Activated CD4-positive, alpha-beta T cell treated with anti-CD3 and anti-CD28 coated beads for 36 hours (primary cell): Measurements from ENCODE around the gene TNFAIP8. TPM values are rescaled to one million over a fixed set of nuclear protein-coding genes. Genes with fewer than 3 reads are reported as not detected.
A peak's percentile ranks its signal among the peaks of the same experiment; 100 is the strongest.

ENCODE experiments used
- ATAC-seq: fragments of 200-7000 bp; cut with Tn5 transposase; one replicate; pipeline ENCODE4 v1.10.0; 2021; ENCODE audit warnings: mild to moderate bottlenecking, moderate library complexity
- CTCF ChIA-PET: fragments of 350-600 bp; sonication (Branson Sonifier 250); formaldehyde crosslinking; loops from one replicate; lab custom pipeline; 2021; ENCODE audit warnings: antibody characterized with exemption; lab: Charles Lee
- POLR2A ChIA-PET: fragments of 350-600 bp; sonication (Branson Sonifier 250); formaldehyde crosslinking; loops from one replicate; lab custom pipeline; 2021; ENCODE audit warnings: antibody characterized with exemption, inconsistent platforms; lab: Charles Lee
- DNase-seq: peaks from one replicate; pipeline ENCODE4 v3.0.0-alpha.2; 2020
- H3K27ac Mint-ChIP-seq: one replicate; pipeline ENCODE4 v1.8.0; 2021; ENCODE audit warnings: mixed read lengths
- H3K27me3 Mint-ChIP-seq: one replicate; pipeline ENCODE4 v1.8.0; 2021; ENCODE audit warnings: mixed read lengths
- H3K36me3 Mint-ChIP-seq: one replicate; pipeline ENCODE4 v1.8.0; 2021; ENCODE audit warnings: low read depth, mixed read lengths
- H3K4me1 Mint-ChIP-seq: one replicate; pipeline ENCODE4 v1.8.0; 2021; ENCODE audit warnings: mixed read lengths
- H3K4me3 Mint-ChIP-seq: one replicate; pipeline ENCODE4 v1.8.0; 2021; ENCODE audit warnings: mild to moderate bottlenecking, moderate library complexity, mixed read lengths
- H3K9me3 Mint-ChIP-seq: one replicate; pipeline ENCODE4 v1.8.0; 2021; ENCODE audit warnings: low read depth, mixed read lengths
- intact Hi-C, 2 experiments: fragments of 100-400 bp; cut with DNase I in 1 of 2; cut with micrococcal nuclease in 1 of 2; formaldehyde crosslinking; loops; one replicate each; pipeline versions ENCODE4 v1.14.2 to v1.15.1; 2022 to 2024; cut with DNase I, micrococcal nuclease
- total RNA-seq, 2 experiments: library from RNA; stranded (reverse); gene quantifications; one replicate each; pipeline ENCODE4 v1.2.3, GENCODE V29; 2021

The TNFAIP8 gene
- total RNA-seq, 2 experiments from 2014 or later = 166 to 171 TPM

DNA sequence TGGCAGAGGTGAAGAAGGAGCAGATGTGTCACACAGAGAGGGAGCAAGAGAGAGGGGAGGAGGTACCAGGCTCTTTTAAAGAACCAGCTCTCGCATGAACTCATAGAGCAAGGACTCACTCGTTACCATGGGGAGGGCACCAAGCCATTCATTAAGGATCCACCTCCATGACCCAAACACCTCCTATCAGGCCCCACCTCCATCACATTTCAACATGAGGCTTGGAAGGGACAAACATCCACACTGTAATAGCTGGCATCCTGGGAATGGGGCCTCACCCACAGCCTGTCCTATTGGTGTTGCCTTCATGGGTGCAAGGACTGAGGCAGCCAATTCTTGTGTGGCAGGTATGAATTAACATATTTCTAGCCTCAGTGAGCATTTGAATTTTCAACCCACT, 11.6 kb upstream of the TNFAIP8 start:
- ATAC-seq = peak; percentile 18
- ChIA-PET CTCF (interaction anchor here (0.6 to 6.0 kb wide), 15 partner anchors 10 to 92 kb away, joined by 3 to 38 read pairs (median 4); partner anchors contain the start of gene TNFAIP8), POLR2A (interaction anchor here (0.6 to 2.2 kb wide), 11 partner anchors 10 to 292 kb away, joined by 3 to 12 read pairs (median 3); partner anchors contain the start of gene TNFAIP8)
- Mint-ChIP-seq H3K27me3 (no peaks in the 10 kb centered on the region), H3K36me3 (peaks cover 53% of the 10 kb centered on the region), H3K4me1 (peaks cover 98% of the 10 kb centered on the region), H3K27ac (peak overlapping the region; percentile 96), H3K9me3 (no peaks in the 10 kb centered on the region), H3K4me3 (peak overlapping the region; percentile 48)
- no peak for DNase-seq
- intact Hi-C loops = loop anchor here (1.0 to 5.0 kb wide), 5 partner anchors 35 to 357 kb away; partner anchors contain the start of gene DTWD2 (in 1 of the 2)

DNA sequence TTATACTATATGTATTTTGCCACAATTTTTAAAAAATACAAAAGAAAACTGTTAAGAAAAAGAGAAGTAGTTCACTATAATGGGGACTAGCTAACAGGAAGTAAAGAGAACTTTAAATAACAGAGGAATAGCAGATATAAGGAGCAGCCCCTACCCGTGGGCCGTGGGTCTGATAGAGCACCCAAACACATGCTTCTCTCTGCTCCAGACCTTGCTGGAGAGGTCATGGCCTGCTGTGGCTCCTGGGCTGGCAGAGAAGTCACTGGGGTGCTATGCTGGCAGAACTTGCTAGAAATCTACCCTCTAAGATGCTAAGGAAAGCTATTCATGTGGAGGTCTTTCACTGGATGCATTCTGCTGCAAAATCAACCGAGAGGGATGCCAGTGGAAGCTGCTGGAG, 10.0 kb upstream of the TNFAIP8 start:
- CTCF ChIA-PET = interaction anchor here (0.7 to 3.5 kb wide), 9 partner anchors 11 to 358 kb away, joined by 3 to 16 read pairs (median 4); partner anchors contain the start of genes DTWD2 and TNFAIP8
- intact Hi-C loops = loop anchor here in 1 of 2 experiments (1.0 kb wide), 1 partner anchor 51 kb away; no protein-coding TSS in a partner anchor
- Mint-ChIP-seq H3K36me3 (peaks cover 52% of the 10 kb centered on the region), H3K27me3 (no peaks in the 10 kb centered on the region), H3K27ac (peak overlapping the region; percentile 86), H3K4me3 (peak overlapping the region; percentile 26), H3K9me3 (no peaks in the 10 kb centered on the region), H3K4me1 (peaks cover 98% of the 10 kb centered on the region)
- POLR2A ChIA-PET = interaction anchor here (0.7 to 1.5 kb wide), 8 partner anchors 10 to 30 kb away, joined by 3 to 8 read pairs (median 4); partner anchors contain the start of gene TNFAIP8
- ATAC-seq (no peak), DNase-seq (no peak)

DNA sequence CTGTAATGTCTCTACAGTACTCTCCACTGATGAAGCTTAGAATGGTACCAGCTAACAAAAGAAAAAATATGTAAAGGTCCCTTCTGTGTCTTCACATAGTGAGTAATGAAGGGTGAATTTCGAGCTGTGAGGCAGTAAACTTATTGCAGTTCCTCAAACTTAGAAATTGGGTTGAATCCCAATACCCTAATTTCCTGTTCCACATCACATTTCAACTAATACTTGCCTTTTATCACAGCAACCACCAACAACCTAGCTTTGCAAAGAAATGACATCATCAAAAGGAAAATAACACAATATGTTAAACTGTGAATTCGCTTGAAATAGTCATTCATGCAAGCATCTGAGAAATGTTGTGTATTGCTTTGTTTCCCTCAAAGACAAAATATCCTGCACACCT, 9.4 kb upstream of the TNFAIP8 start:
- Mint-ChIP-seq H3K27me3 (no peaks in the 10 kb centered on the region), H3K36me3 (peaks cover 52% of the 10 kb centered on the region), H3K27ac (peak overlapping the region; percentile 86), H3K4me3 (peak overlapping the region; percentile 26), H3K9me3 (no peaks in the 10 kb centered on the region), H3K4me1 (peaks cover 94% of the 10 kb centered on the region)
- ChIA-PET CTCF (interaction anchor here (0.7 to 3.5 kb wide), 13 partner anchors 11 to 358 kb away, joined by 3 to 16 read pairs (median 4); partner anchors contain the start of genes DTWD2 and TNFAIP8), POLR2A (interaction anchor here (0.7 to 1.5 kb wide), 10 partner anchors 9 to 77 kb away, joined by 3 to 8 read pairs (median 4); partner anchors contain the start of gene TNFAIP8)
- intact Hi-C loops = no loop called here
- ATAC-seq (peak; percentile 8), DNase-seq (no peak)

DNA sequence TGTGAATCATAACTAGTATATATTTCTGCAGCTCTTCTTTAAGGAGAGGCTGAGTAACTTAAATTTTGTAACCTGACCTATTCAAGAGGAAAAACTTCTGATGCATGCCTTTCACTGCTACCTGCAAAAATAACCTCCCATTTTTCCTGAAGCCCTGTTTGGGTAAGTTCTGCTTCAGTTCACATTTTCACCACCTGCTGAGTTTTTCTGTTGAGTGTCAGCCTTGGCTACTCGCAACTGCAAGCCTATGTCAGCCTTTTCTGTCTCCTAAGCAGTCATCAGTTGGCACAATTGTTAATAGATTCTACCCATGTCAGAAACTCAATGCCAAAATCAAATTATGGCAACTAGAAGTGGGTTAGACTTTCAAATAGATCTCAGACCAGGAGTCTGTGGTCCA, 8.2 kb upstream of the TNFAIP8 start:
- CTCF ChIA-PET = interaction anchor here (1.0 to 3.5 kb wide), 6 partner anchors 9 to 20 kb away, joined by 3 to 16 read pairs (median 5); partner anchors contain the start of gene TNFAIP8
- peak; percentile 5 for ATAC-seq
- POLR2A ChIA-PET = interaction anchor here (1.0 kb wide), 1 partner anchor 78 kb away, joined by 3 read pairs; no protein-coding TSS in a partner anchor
- H3K4me1 Mint-ChIP-seq = peaks cover 92% of the 10 kb centered on the region
- DNase-seq = no peak
- H3K4me3 Mint-ChIP-seq = peak overlapping the region; percentile 5
- intact Hi-C loops = loop anchor here in 1 of 2 experiments (1.0 kb wide), 1 partner anchor 8 kb away; no protein-coding TSS in a partner anchor
- H3K36me3 Mint-ChIP-seq = peaks cover 55% of the 10 kb centered on the region
- no peaks in the 10 kb centered on the region for H3K9me3 Mint-ChIP-seq
- H3K27me3 Mint-ChIP-seq = no peaks in the 10 kb centered on the region
- H3K27ac Mint-ChIP-seq = peak overlapping the region; percentile 86

DNA sequence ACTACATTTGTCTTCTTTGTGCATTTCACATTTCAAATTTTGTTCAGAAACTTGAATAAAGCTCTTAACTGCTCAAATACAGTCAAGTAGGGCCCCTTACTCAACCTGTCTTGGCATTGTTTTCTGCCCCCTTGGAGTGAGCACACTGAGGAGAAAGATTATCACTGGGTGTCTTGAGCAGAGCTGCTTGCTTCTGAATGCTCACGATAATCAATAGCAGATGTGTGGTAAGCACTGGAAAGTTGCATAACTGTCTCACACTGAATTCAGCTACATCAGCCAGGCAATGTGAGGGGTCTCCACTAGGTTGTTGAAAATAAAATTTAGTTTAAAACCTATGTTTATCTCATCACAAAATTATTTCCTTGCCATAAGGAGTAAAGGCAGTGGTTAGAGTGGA, 7.8 kb upstream of the TNFAIP8 start:
- no peaks in the 10 kb centered on the region for H3K27me3 Mint-ChIP-seq
- no peaks in the 10 kb centered on the region for H3K9me3 Mint-ChIP-seq
- ATAC-seq (no peak), DNase-seq (no peak)
- H3K4me3 Mint-ChIP-seq = no peak overlapping the region
- peaks cover 92% of the 10 kb centered on the region for H3K4me1 Mint-ChIP-seq
- intact Hi-C loops = loop anchor here in 1 of 2 experiments (1.0 kb wide), 1 partner anchor 7 kb away; no protein-coding TSS in a partner anchor
- POLR2A ChIA-PET = no interaction called here
- CTCF ChIA-PET = interaction anchor here (1.7 to 3.5 kb wide), 2 partner anchors 9 to 13 kb away, joined by 4 to 16 read pairs; partner anchors contain the start of gene TNFAIP8
- H3K36me3 Mint-ChIP-seq = peaks cover 58% of the 10 kb centered on the region
- peak overlapping the region; percentile 86 for H3K27ac Mint-ChIP-seq

DNA sequence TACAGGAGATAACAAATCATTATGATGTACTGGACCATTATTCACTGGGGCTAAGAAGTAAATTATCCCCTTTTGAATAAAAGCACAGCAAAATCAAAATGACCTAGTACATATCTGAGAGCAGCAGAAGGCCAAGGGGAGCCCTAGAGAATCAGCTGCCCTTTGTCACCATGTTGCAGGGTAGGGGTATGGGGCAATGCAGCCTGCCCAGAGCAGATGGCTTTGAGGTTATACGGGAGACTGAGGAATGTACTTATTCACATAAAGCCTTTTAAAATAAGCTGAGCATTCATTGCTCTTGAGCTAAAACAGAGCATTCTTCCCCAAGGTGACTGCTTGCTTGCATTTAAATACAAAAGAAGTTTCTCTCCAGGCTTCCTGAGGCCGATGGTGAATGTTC, 2.6 kb upstream of the TNFAIP8 start:
- DNase-seq (no peak), ATAC-seq (no peak)
- POLR2A ChIA-PET = interaction anchor here (0.5 to 1.0 kb wide), 4 partner anchors 10 to 367 kb away, joined by 3 to 5 read pairs (median 4); no protein-coding TSS in a partner anchor
- CTCF ChIA-PET = interaction anchor here (0.7 to 2.3 kb wide), 8 partner anchors 11 to 85 kb away, joined by 3 to 15 read pairs (median 3); no protein-coding TSS in a partner anchor
- intact Hi-C loops = no loop called here
- no peaks in the 10 kb centered on the region for H3K9me3 Mint-ChIP-seq
- no peaks in the 10 kb centered on the region for H3K27me3 Mint-ChIP-seq
- peaks cover 47% of the 10 kb centered on the region for H3K36me3 Mint-ChIP-seq
- peak overlapping the region; percentile 83 for H3K27ac Mint-ChIP-seq
- peak overlapping the region; percentile 98 for H3K4me3 Mint-ChIP-seq
- peaks cover 63% of the 10 kb centered on the region for H3K4me1 Mint-ChIP-seq

DNA sequence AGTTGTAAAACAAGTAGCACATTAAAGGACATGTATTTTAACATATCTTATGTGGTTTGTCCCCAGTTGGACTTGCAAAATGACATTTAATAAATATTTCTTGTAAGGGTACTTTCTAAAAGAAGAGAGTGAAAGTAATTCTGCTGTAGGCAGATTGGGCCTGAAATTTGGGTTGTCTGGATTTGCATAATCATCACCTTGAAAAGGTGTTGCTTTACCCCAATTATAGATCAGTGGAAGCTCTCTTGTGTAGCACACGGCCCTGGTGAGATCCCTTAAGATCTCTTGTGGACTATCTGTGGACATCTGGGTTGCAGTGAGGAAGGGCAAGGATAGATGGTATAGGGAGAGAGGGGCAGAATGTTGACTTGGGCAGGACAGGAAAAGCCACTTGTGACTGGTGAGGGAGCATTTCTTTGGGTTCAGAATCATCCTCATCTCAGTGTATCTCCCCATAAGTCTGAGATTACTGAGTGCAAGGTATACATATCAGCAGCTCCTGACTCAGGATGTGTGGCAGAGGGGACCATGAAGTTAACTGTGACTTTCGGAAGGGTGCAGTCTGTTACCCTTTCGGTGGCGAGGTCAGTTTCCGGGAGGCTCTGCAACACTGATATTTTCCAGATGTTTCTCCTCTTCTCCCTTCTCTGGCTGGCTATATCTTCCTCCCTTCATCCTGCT, 2.0 kb upstream of the TNFAIP8 start:
- intact Hi-C loops = loop anchor here (2.0 kb wide), 2 partner anchors 13 to 15 kb away; no protein-coding TSS in a partner anchor
- Mint-ChIP-seq H3K4me1 (peaks cover 62% of the 10 kb centered on the region), H3K36me3 (peaks cover 49% of the 10 kb centered on the region), H3K27ac (peak overlapping the region; percentile 83), H3K4me3 (peak overlapping the region; percentile 98), H3K27me3 (no peaks in the 10 kb centered on the region), H3K9me3 (no peaks in the 10 kb centered on the region)
- ChIA-PET CTCF (interaction anchor here (0.7 to 2.3 kb wide), 8 partner anchors 10 to 79 kb away, joined by 3 to 15 read pairs (median 4); no protein-coding TSS in a partner anchor), POLR2A (interaction anchor here (0.6 to 1.0 kb wide), 4 partner anchors 9 to 85 kb away, joined by 3 to 4 read pairs (median 4); no protein-coding TSS in a partner anchor)
- ATAC-seq = peak; percentile 67
- peak; percentile 65 for DNase-seq

DNA sequence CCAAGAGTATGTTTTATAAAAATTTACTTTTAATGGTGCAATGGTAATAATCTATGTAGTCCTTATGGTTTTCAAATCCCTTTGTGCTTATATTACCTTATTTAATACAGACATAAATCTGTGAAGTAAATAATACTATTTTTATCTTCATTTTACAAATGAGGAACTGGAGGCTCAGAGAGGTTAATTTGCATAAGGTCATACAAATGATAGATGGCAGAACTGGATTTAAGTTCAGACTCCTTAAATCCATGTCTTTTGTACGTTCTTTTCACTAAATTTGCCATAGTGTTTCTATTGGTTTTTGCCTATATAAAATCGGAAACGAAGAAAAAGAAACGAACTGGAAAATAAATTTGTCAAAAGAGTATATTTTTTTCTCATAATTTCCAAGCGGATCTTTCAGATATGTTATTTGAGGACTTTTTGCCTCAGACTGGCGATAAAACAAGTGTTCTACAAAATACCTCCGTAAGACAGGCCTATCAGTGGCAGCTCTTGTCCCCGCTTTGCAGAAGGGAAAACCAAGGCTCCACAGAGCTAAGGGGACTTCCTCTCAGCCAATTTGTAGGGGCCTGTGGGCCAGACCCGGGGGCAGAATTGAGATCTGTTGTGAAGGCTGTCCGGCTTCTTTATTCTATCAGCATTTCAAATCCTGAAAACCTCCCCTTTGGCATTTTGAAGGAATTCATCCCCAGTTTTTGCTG, 1.1 kb upstream of the TNFAIP8 start:
- DNase-seq = no peak
- POLR2A ChIA-PET = no interaction called here
- CTCF ChIA-PET = interaction anchor here (1.0 to 8.7 kb wide), 3 partner anchors 12 to 57 kb away, joined by 4 to 53 read pairs (median 7); no protein-coding TSS in a partner anchor
- H3K4me3 Mint-ChIP-seq = peak overlapping the region; percentile 98
- no peaks in the 10 kb centered on the region for H3K27me3 Mint-ChIP-seq
- peaks cover 54% of the 10 kb centered on the region for H3K36me3 Mint-ChIP-seq
- no peaks in the 10 kb centered on the region for H3K9me3 Mint-ChIP-seq
- peaks cover 62% of the 10 kb centered on the region for H3K4me1 Mint-ChIP-seq
- intact Hi-C loops = loop anchor here (1.0 to 5.0 kb wide), 8 partner anchors 7 to 367 kb away; partner anchors contain the start of gene DTWD2 (in 1 of the 2)
- H3K27ac Mint-ChIP-seq = peak overlapping the region; percentile 99
- no peak for ATAC-seq

DNA sequence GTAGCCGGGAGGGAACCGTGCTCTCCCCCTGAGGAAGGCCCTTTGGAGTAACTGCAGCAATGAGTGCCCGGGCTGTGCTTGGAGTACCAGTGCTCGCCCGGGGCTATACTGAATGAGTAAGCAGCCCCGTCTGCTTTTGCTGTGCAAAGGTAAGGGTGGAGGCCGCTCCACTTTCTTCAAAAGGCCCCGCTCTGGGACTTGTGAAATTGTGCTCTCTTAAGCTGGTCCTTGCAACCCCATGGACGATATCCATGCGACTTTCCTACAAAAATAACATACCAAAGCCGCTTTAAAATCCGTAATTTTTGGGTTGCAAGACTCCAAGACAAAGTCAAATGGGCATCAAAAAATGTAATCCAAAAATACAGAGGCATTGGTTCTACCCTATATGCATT, 578 bp upstream of the TNFAIP8 start:
- Mint-ChIP-seq H3K4me1 (peaks cover 62% of the 10 kb centered on the region), H3K4me3 (peak overlapping the region; percentile 98), H3K27ac (peak overlapping the region; percentile 99), H3K27me3 (no peaks in the 10 kb centered on the region), H3K36me3 (peaks cover 58% of the 10 kb centered on the region), H3K9me3 (no peaks in the 10 kb centered on the region)
- DNase-seq (peak; percentile 77), ATAC-seq (peak; percentile 73)
- CTCF ChIA-PET = interaction anchor here (0.7 to 8.7 kb wide), 6 partner anchors 11 to 82 kb away, joined by 3 to 53 read pairs (median 14); no protein-coding TSS in a partner anchor
- POLR2A ChIA-PET = interaction anchor here (0.6 to 1.3 kb wide), 5 partner anchors 9 to 276 kb away, joined by 3 to 6 read pairs (median 4); no protein-coding TSS in a partner anchor
- intact Hi-C loops = loop anchor here (1.0 to 5.0 kb wide), 8 partner anchors 8 to 368 kb away; partner anchors contain the start of gene DTWD2 (in 1 of the 2)

DNA sequence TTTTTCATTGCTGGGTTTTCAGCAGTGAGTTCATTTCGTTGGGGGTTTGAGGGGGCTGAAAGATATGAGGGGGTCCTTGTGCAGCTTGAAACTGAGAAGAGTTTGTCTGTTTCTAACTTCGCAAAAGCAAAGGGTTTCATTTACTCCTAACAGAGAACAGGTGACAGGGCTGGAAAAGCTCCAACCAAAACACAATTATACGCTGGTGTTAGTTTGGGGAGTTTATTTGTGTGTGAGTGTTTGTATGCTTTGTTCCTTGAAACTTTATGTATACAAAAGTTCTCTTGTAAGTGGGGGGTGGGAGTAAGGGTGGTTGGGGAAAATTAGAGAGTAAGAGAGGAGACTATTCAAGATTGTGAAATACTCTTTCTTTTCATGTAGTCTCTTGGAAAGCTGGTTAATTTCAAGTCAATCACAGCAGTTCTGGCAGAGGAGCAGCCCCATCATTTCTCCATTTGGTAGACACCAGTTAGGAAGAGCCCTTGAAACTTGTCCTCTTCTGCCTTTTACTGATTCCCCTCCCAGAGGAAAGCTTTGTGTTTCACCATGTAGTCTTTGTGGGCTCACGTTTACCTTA, 881 bp downstream of the TNFAIP8 start:
- Mint-ChIP-seq H3K36me3 (peaks cover 67% of the 10 kb centered on the region), H3K4me1 (peaks cover 68% of the 10 kb centered on the region), H3K27ac (peak overlapping the region; percentile 99), H3K9me3 (no peaks in the 10 kb centered on the region), H3K27me3 (no peaks in the 10 kb centered on the region), H3K4me3 (peak overlapping the region; percentile 98)
- POLR2A ChIA-PET = interaction anchor here (0.7 to 2.3 kb wide), 10 partner anchors 9 to 286 kb away, joined by 3 to 21 read pairs (median 4); no protein-coding TSS in a partner anchor
- intact Hi-C loops = loop anchor here in 1 of 2 experiments (1.0 to 5.0 kb wide), 4 partner anchors 8 to 369 kb away; partner anchors contain the start of gene DTWD2
- CTCF ChIA-PET = interaction anchor here (0.6 to 8.7 kb wide), 14 partner anchors 10 to 278 kb away, joined by 3 to 53 read pairs (median 6); no protein-coding TSS in a partner anchor
- ATAC-seq (no peak), DNase-seq (no peak)
